Astrocyte of the spinal cord (primary cell): ENCODE data around the gene LMO1.

Experiments
- DNase-seq: peaks from one replicate; pipeline ENCODE4 v3.0.0; 2011; ENCODE audit warnings: low read depth, low spot score
- H3K4me3 ChIP-seq: 2 replicates; pipeline ENCODE4 v1.5.1; 2011; ENCODE audit warnings: low read depth, mild to moderate bottlenecking, low read length, moderate library complexity
- in situ Hi-C: cut with HindIII; loops from 2 replicates; pipeline ENCODE4 v1.10.0; 2017; ENCODE audit warnings: low sequenced_read_pairs
- TF ChIP-seq, protein P1 (sequence below): IDR thresholded peaks from 2 replicates; pipeline ENCODE4 v1.5.1; 2012; ENCODE audit warnings: low read depth, mild to moderate bottlenecking, low read length, inconsistent platforms

Gene LMO1

GRCh38 chr11:8301622-8302021 is 37.9 kb upstream of the LMO1 start:
- no peak for DNase-seq
- in situ Hi-C loops: no loop called here
- TF ChIP-seq, protein P1, sequence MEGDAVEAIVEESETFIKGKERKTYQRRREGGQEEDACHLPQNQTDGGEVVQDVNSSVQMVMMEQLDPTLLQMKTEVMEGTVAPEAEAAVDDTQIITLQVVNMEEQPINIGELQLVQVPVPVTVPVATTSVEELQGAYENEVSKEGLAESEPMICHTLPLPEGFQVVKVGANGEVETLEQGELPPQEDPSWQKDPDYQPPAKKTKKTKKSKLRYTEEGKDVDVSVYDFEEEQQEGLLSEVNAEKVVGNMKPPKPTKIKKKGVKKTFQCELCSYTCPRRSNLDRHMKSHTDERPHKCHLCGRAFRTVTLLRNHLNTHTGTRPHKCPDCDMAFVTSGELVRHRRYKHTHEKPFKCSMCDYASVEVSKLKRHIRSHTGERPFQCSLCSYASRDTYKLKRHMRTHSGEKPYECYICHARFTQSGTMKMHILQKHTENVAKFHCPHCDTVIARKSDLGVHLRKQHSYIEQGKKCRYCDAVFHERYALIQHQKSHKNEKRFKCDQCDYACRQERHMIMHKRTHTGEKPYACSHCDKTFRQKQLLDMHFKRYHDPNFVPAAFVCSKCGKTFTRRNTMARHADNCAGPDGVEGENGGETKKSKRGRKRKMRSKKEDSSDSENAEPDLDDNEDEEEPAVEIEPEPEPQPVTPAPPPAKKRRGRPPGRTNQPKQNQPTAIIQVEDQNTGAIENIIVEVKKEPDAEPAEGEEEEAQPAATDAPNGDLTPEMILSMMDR: no peak
- H3K4me3 ChIP-seq: no peak overlapping the region

GRCh38 chr11:8298801-8299786 is 35.4 kb upstream of the LMO1 start:
- TF ChIP-seq, protein P1: no peak
- in situ Hi-C loops: no loop called here
- no peak for DNase-seq
- no peak overlapping the region for H3K4me3 ChIP-seq

DNA sequence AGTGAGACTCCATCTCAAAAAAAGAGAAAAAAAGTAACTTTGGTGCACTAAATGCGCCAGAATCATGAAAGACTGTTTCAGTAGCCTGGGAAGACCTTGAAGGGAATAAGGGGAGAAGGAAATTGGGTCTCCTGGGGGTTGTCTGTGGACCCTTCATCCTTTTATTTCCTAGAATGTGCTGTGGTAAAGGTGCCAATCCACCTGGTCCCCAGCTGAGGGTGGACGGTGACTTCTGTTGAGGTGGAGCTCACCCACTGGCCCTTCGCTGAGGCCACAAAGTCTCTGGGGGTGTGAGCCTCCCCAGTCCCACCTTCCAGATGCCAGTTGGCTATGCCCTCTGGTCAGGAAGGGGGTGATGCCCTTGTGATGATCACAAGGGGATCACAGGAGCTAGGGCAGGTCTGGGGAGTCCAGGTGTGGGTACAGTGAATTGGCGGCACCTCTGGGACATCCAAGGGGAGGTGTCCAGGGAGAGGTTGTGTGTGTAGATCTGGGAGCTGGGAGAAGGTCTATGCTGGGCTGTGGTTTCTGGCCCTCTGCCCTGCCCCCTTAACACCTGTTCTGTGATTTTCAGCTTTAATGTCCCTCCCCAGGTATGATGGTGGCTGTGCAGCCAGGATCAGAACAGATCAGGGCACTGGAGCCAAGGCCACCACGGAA is 34.2 kb upstream of the LMO1 start:
- in situ Hi-C loops: no loop called here
- TF ChIP-seq, protein P1: no peak
- DNase-seq: no peak
- H3K4me3 ChIP-seq: no peak overlapping the region

DNA sequence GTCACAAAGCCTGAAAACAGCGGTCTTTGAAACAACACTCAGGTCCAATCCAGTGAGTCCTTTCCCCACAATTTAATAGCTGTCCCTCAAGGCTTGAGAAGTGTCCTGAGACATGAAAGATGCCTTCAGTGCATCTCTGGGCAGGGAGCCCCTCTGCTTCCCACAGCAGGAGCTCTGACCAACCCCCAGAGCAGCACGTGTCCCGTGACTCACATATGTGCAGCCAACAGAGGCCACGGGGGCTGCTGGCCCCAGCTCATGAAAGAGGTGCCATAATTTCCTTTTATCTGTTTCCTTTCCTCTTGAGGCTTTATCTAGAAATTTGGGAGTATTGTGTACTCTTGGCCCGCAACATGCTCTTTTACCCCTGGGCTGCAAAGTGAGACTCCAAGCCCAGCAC is 33.2 kb upstream of the LMO1 start:
- DNase-seq: no peak
- no peak overlapping the region for H3K4me3 ChIP-seq
- TF ChIP-seq, protein P1: no peak
- in situ Hi-C loops: no loop called here

GRCh38 chr11:8296038-8296649 is 32.5 kb upstream of the LMO1 start:
- no peak for DNase-seq
- no peak overlapping the region for H3K4me3 ChIP-seq
- in situ Hi-C loops: no loop called here
- TF ChIP-seq, protein P1: no peak

DNA sequence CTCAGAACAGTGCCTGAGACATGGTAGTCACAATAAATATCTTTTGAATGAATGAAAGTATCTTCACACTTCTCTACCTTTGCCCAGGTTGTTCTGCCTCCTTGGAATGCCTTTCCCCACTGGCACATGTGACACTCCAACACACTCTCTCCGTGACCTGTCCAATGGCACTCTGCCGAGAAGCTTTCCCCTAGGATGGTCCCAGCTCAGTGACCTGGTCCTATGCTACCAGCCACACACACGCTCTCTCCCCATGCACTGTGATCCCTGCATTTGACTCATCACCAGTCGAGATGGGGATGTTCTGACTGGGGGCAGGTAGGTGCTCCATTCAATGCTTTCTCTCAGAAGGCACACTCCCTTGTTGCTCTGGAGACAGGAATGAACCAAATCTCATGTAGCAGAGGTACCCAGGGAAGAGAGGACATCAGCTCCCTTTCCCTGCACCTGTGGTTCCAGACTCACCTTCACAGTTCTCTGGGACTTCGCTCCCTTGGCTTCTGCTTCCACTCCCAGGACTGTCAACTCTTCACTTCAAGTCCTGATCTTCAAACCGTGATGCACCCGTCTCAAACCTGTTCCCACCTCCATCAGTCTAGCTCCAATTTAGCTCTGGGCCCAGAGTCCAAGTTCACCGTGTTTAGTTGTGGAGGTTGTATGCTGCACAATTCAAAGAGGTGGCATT is 30.7 kb upstream of the LMO1 start:
- no peak for DNase-seq

More for the DNA sequence above, 30.7 kb upstream of the LMO1 start:
- TF ChIP-seq, protein P1: no peak
- in situ Hi-C loops: no loop called here
- H3K4me3 ChIP-seq: no peak overlapping the region
